OCI-LY3 (cell line): ENCODE data around the gene SIGLEC7.

ENCODE experiments used
- EZH2phosphoT487 ChIP-seq: fragments of 200-600 bp; shearing (Covaris generic); IDR thresholded peaks from 2 replicates; pipeline ENCODE4 v1.6.1; 2018; ENCODE audit warnings: antibody characterized with exemption, mixed run types, low read depth
- TF ChIP-seq, protein P1 (sequence below): fragments of 200-600, 300-600 bp; sonication (generic); IDR thresholded peaks from 2 replicates; pipeline ENCODE4 v1.5.1; 2014; ENCODE audit warnings: antibody characterized with exemption, low read length, low read depth

- TF ChIP-seq, protein P1, sequence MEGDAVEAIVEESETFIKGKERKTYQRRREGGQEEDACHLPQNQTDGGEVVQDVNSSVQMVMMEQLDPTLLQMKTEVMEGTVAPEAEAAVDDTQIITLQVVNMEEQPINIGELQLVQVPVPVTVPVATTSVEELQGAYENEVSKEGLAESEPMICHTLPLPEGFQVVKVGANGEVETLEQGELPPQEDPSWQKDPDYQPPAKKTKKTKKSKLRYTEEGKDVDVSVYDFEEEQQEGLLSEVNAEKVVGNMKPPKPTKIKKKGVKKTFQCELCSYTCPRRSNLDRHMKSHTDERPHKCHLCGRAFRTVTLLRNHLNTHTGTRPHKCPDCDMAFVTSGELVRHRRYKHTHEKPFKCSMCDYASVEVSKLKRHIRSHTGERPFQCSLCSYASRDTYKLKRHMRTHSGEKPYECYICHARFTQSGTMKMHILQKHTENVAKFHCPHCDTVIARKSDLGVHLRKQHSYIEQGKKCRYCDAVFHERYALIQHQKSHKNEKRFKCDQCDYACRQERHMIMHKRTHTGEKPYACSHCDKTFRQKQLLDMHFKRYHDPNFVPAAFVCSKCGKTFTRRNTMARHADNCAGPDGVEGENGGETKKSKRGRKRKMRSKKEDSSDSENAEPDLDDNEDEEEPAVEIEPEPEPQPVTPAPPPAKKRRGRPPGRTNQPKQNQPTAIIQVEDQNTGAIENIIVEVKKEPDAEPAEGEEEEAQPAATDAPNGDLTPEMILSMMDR = no peak
- no peak for TF ChIP-seq EZH2phosphoT487
Measured at GRCh38 chr19:51135986-51136762, 5.9 kb upstream of the SIGLEC7 start.
